KOPT-K1 (cell line): Measurements from ENCODE around the gene ZHX3.

Source experiments
- H3K27ac ChIP-seq: fragments of 200-600 bp; sonication (generic); 2 replicates; pipeline ENCODE4 v1.5.1; 2016; ENCODE audit warnings: antibody characterized with exemption, mild to moderate bottlenecking, low read depth, low read length; ENCODE audit not compliant: poor library complexity, severe bottlenecking
- H3K36me3 ChIP-seq: fragments of 200-600 bp; sonication (generic); 2 replicates; pipeline ENCODE4 v1.5.1; 2017; ENCODE audit warnings: antibody characterized with exemption, mild to moderate bottlenecking, low read length, moderate library complexity; ENCODE audit not compliant: insufficient read depth
- H3K9me3 ChIP-seq: fragments of 200-600 bp; sonication (generic); 2 replicates; pipeline ENCODE4 v1.5.1; 2017; ENCODE audit warnings: antibody characterized with exemption, low read length, mild to moderate bottlenecking; ENCODE audit not compliant: insufficient read depth, poor library complexity, severe bottlenecking

Gene ZHX3

GRCh38 chr20:41201760-41202159 is 115.8 kb downstream of the ZHX3 start:
- H3K9me3 ChIP-seq = peaks cover 21% of the 10 kb centered on the region
- peaks cover 10% of the 10 kb centered on the region; the same call in 1 of the 2 replicates for H3K36me3 ChIP-seq
- no peak overlapping the region for H3K27ac ChIP-seq

GRCh38 chr20:41200446-41201202 is 116.9 kb downstream of the ZHX3 start:
- H3K9me3 ChIP-seq = peaks cover 21% of the 10 kb centered on the region
- peaks cover 10% of the 10 kb centered on the region; the same call in 1 of the 2 replicates for H3K36me3 ChIP-seq
- H3K27ac ChIP-seq = no peak overlapping the region

- Histone ChIP-seq H3K27ac (no peak overlapping the region), H3K36me3 (peaks cover 7% of the 10 kb centered on the region; the same call in 1 of the 2 replicates), H3K9me3 (peaks cover 21% of the 10 kb centered on the region)
These were observed 119.1 kb downstream of the ZHX3 start for GRCh38 chr20:41198443-41198842.

GRCh38 chr20:41196653-41197225 is 120.8 kb downstream of the ZHX3 start:
- H3K27ac ChIP-seq = no peak overlapping the region
- H3K36me3 ChIP-seq = peaks cover 11% of the 10 kb centered on the region
- H3K9me3 ChIP-seq = peaks cover 36% of the 10 kb centered on the region

GRCh38 chr20:41192575-41192974 is 125.0 kb downstream of the ZHX3 start:
- peaks cover 37% of the 10 kb centered on the region for H3K9me3 ChIP-seq
- H3K27ac ChIP-seq = no peak overlapping the region
- H3K36me3 ChIP-seq = peaks cover 13% of the 10 kb centered on the region

GRCh38 chr20:41191562-41192500 is 125.7 kb downstream of the ZHX3 start:
- Histone ChIP-seq H3K9me3 (peaks cover 37% of the 10 kb centered on the region), H3K36me3 (peaks cover 13% of the 10 kb centered on the region), H3K27ac (no peak overlapping the region)

GRCh38 chr20:41187668-41188067 is 129.9 kb downstream of the ZHX3 start:
- H3K9me3 ChIP-seq = peaks cover 33% of the 10 kb centered on the region
- H3K36me3 ChIP-seq = peaks cover 26% of the 10 kb centered on the region
- H3K27ac ChIP-seq = no peak overlapping the region

- peaks cover 8% of the 10 kb centered on the region for H3K9me3 ChIP-seq
- no peak overlapping the region for H3K27ac ChIP-seq
These were observed 132.3 kb downstream of the ZHX3 start for GRCh38 chr20:41185013-41185757.

GRCh38 chr20:41183831-41184230 is 133.7 kb downstream of the ZHX3 start:
- Histone ChIP-seq H3K36me3 (peaks cover 45% of the 10 kb centered on the region), H3K27ac (no peak overlapping the region), H3K9me3 (no peaks in the 10 kb centered on the region)

More at GRCh38 chr20:41185013-41185757, 132.3 kb downstream of the ZHX3 start:
- H3K36me3 ChIP-seq = peaks cover 32% of the 10 kb centered on the region

GRCh38 chr20:41183391-41183790 is 134.1 kb downstream of the ZHX3 start:
- no peaks in the 10 kb centered on the region for H3K9me3 ChIP-seq
- H3K27ac ChIP-seq = no peak overlapping the region
- H3K36me3 ChIP-seq = peaks cover 49% of the 10 kb centered on the region

GRCh38 chr20:41182296-41183212 is 135.0 kb downstream of the ZHX3 start:
- Histone ChIP-seq H3K27ac (no peak overlapping the region), H3K9me3 (no peaks in the 10 kb centered on the region), H3K36me3 (peaks cover 58% of the 10 kb centered on the region)

- no peak overlapping the region for H3K27ac ChIP-seq
- H3K9me3 ChIP-seq = no peaks in the 10 kb centered on the region
- peaks cover 68% of the 10 kb centered on the region for H3K36me3 ChIP-seq
These were observed 136.0 kb downstream of the ZHX3 start for GRCh38 chr20:41181567-41181966.

- Histone ChIP-seq H3K36me3 (peaks cover 76% of the 10 kb centered on the region), H3K9me3 (no peaks in the 10 kb centered on the region), H3K27ac (no peak overlapping the region)
These were observed 136.8 kb downstream of the ZHX3 start for GRCh38 chr20:41180599-41181333.
